GM12865 (cell line): ENCODE results near the gene CACNB2.

ENCODE experiments used
- DNase-seq: peaks from one replicate; pipeline ENCODE4 v3.0.0; 2010; ENCODE audit warnings: low read depth
- H3K4me3 ChIP-seq: 2 replicates; pipeline ENCODE4 v1.5.1; 2011; ENCODE audit warnings: mild to moderate bottlenecking, low read depth, low read length, control low read depth
- CTCF ChIP-seq: IDR thresholded peaks from 2 replicates; pipeline ENCODE4 v1.5.1; 2011; ENCODE audit warnings: low read length, control low read depth, low read depth, inconsistent platforms; ENCODE audit not compliant: insufficient read depth; ENCODE audit errors: missing control alignments

The CACNB2 gene

GRCh38 chr10:18196806-18197550 is 56.8 kb downstream of the CACNB2 start:
- no peak for TF ChIP-seq CTCF
- no peak overlapping the region for H3K4me3 ChIP-seq
- DNase-seq: no peak

GRCh38 chr10:18197706-18198105 is 57.5 kb downstream of the CACNB2 start:
- TF ChIP-seq CTCF: no peak
- H3K4me3 ChIP-seq: no peak overlapping the region
- no peak for DNase-seq

GRCh38 chr10:18201877-18202276 is 61.7 kb downstream of the CACNB2 start:
- H3K4me3 ChIP-seq: no peak overlapping the region
- DNase-seq: no peak
- TF ChIP-seq CTCF: no peak

- no peak for DNase-seq
- no peak for TF ChIP-seq CTCF
- H3K4me3 ChIP-seq: no peak overlapping the region
Observed at GRCh38 chr10:18202680-18203460, 62.6 kb downstream of the CACNB2 start.

GRCh38 chr10:18203471-18203870 is 63.2 kb downstream of the CACNB2 start:
- no peak overlapping the region for H3K4me3 ChIP-seq
- no peak for TF ChIP-seq CTCF
- DNase-seq: no peak

GRCh38 chr10:18204039-18204835 is 64.0 kb downstream of the CACNB2 start:
- no peak for TF ChIP-seq CTCF
- no peak overlapping the region for H3K4me3 ChIP-seq
- DNase-seq: no peak
